WERI-Rb-1 (cell line): ENCODE measurements around the gene SLC9A8.

ENCODE experiments used
- DNase-seq: peaks from one replicate; pipeline ENCODE4 v3.0.0-alpha.2; 2020
- H3K27ac ChIP-seq: fragments of 250-450 bp; sonication (Bioruptor Pico); 2 replicates; pipeline ENCODE4 v1.5.1; 2020; ENCODE audit warnings: mild to moderate bottlenecking, moderate library complexity
- H3K27me3 ChIP-seq: fragments of 250-450 bp; sonication (Bioruptor Pico); 2 replicates; pipeline ENCODE4 v1.5.1; 2021; ENCODE audit warnings: mild to moderate bottlenecking, low read depth, moderate library complexity; ENCODE audit not compliant: insufficient read depth, severe bottlenecking
- H3K36me3 ChIP-seq: fragments of 250-450 bp; sonication (Bioruptor Pico); 2 replicates; pipeline ENCODE4 v1.5.1; 2020; ENCODE audit warnings: mild to moderate bottlenecking, moderate library complexity
- H3K4me3 ChIP-seq: 2 replicates; pipeline ENCODE4 v1.5.1; 2011; ENCODE audit warnings: low read depth, mild to moderate bottlenecking, control low read depth, low read length
- H3K9me3 ChIP-seq: fragments of 250-450 bp; sonication (Bioruptor Pico); 2 replicates; pipeline ENCODE4 v1.5.1; 2021; ENCODE audit warnings: mild to moderate bottlenecking, moderate library complexity; ENCODE audit not compliant: severe bottlenecking
- CTCF ChIP-seq: IDR thresholded peaks from 2 replicates; pipeline ENCODE4 v1.5.1; 2011; ENCODE audit warnings: low read depth, mild to moderate bottlenecking, control low read depth, inconsistent platforms, low read length

SLC9A8 gene

GRCh38 chr20:49880177-49880576 lies 67.5 kb downstream of the SLC9A8 start:
- Histone ChIP-seq H3K27me3 (no peaks in the 10 kb centered on the region), H3K9me3 (no peaks in the 10 kb centered on the region), H3K27ac (no peak overlapping the region), H3K4me3 (no peak overlapping the region), H3K36me3 (peaks cover 2% of the 10 kb centered on the region; the same call in 1 of the 2 replicates)
- no peak for TF ChIP-seq CTCF
- DNase-seq: no peak

GRCh38 chr20:49880724-49881445 lies 68.3 kb downstream of the SLC9A8 start:
- H3K27ac ChIP-seq: no peak overlapping the region
- no peaks in the 10 kb centered on the region for H3K27me3 ChIP-seq
- peaks cover 2% of the 10 kb centered on the region; the same call in 1 of the 2 replicates for H3K36me3 ChIP-seq
- no peaks in the 10 kb centered on the region for H3K9me3 ChIP-seq
- no peak for TF ChIP-seq CTCF
- no peak overlapping the region for H3K4me3 ChIP-seq
- DNase-seq: no peak

- DNase-seq: no peak
- TF ChIP-seq CTCF: no peak
Observed at GRCh38 chr20:49882171-49882970, 69.7 kb downstream of the SLC9A8 start.

GRCh38 chr20:49883246-49883802 lies 70.7 kb downstream of the SLC9A8 start:
- H3K4me3 ChIP-seq: no peak overlapping the region
- DNase-seq: no peak
- no peaks in the 10 kb centered on the region for H3K27me3 ChIP-seq
- no peaks in the 10 kb centered on the region for H3K9me3 ChIP-seq
- no peak overlapping the region for H3K27ac ChIP-seq
- H3K36me3 ChIP-seq: peaks cover 2% of the 10 kb centered on the region; the same call in 1 of the 2 replicates
- TF ChIP-seq CTCF: no peak

More at GRCh38 chr20:49882171-49882970, 69.7 kb downstream of the SLC9A8 start:
- Histone ChIP-seq H3K27me3 (no peaks in the 10 kb centered on the region), H3K9me3 (no peaks in the 10 kb centered on the region), H3K27ac (no peak overlapping the region), H3K36me3 (peaks cover 2% of the 10 kb centered on the region; the same call in 1 of the 2 replicates), H3K4me3 (no peak overlapping the region)

GRCh38 chr20:49885558-49886332 lies 73.1 kb downstream of the SLC9A8 start:
- no peaks in the 10 kb centered on the region for H3K9me3 ChIP-seq
- H3K27me3 ChIP-seq: no peaks in the 10 kb centered on the region
- no peak for DNase-seq
- no peak for TF ChIP-seq CTCF
- peaks cover 2% of the 10 kb centered on the region; the same call in 1 of the 2 replicates for H3K36me3 ChIP-seq
- H3K4me3 ChIP-seq: no peak overlapping the region
- H3K27ac ChIP-seq: no peak overlapping the region
